C4-2B (cell line): ENCODE measurements around the gene WBP4.
"Not testable (repeated sequence)": the region's sequence is repeated elsewhere in the genome, so short reads cannot be mapped to it uniquely, and the experiment has no call there.

Source experiments
- H3K27ac ChIP-seq: fragments of 450-650 bp; 2 replicates; pipeline ENCODE4 v1.5.1; 2017
- CTCF ChIP-seq: fragments of 450-650 bp; conservative IDR thresholded peaks from 2 replicates; pipeline ENCODE4 v1.5.1; 2017; ENCODE audit warnings: mild to moderate bottlenecking
- ZFX ChIP-seq: fragments of 450-650 bp; IDR thresholded peaks from 2 replicates; pipeline ENCODE4 v1.6.1; 2017

WBP4 gene

GRCh38 chr13:41122838-41123237, 61.5 kb downstream of the WBP4 start:
- H3K27ac ChIP-seq: no peak overlapping the region
- TF ChIP-seq CTCF (no peak), ZFX (no peak)

- H3K27ac ChIP-seq: no peak overlapping the region
- TF ChIP-seq ZFX (no peak), CTCF (no peak)
These were observed 66.4 kb downstream of the WBP4 start for GRCh38 chr13:41127701-41128100.

- no peak overlapping the region for H3K27ac ChIP-seq
- TF ChIP-seq ZFX (no peak), CTCF (no peak)
These were observed 69.0 kb downstream of the WBP4 start for GRCh38 chr13:41130356-41130755.

GRCh38 chr13:41131189-41131588, 69.9 kb downstream of the WBP4 start:
- not testable (repeated sequence) for H3K27ac ChIP-seq

GRCh38 chr13:41131660-41132511, 70.6 kb downstream of the WBP4 start:
- H3K27ac ChIP-seq: peak overlapping the region; percentile 77
- TF ChIP-seq ZFX: peak; percentile 24; the same call in 1 of the 2 replicates

GRCh38 chr13:41132512-41133152, 71.3 kb downstream of the WBP4 start, which contains the start of gene KBTBD6:
TSS of gene KBTBD6 (minus strand) at chr13:41132802. CDS start at chr13:41132511, 291 bp downstream.
- TF ChIP-seq CTCF (no peak), ZFX (no peak)
- H3K27ac ChIP-seq: peak within 1 kb of the TSS; percentile 77
